SK-N-SH treated with all-trans-retinoic acid at 6 μM for 48 hours (cell line): ENCODE results near the gene SLC49A3.
"Not testable (repeated sequence)": the region's sequence is repeated elsewhere in the genome, so short reads cannot be mapped to it uniquely, and the experiment has no call there.

Source experiments
- ATAC-seq: fragments of 200-7000 bp; cut with Tn5 transposase; 3 replicates; pipeline ENCODE4 v1.9.1; 2020; ENCODE audit warnings: mild to moderate bottlenecking, moderate library complexity
- ARNTL ChIP-seq: fragments of 450-650 bp; formaldehyde crosslinking; IDR thresholded peaks from 2 replicates; pipeline ENCODE4 v1.5.0; 2020; ENCODE audit warnings: low read depth, mild to moderate bottlenecking, moderate library complexity, borderline replicate concordance
- BACH2 ChIP-seq: fragments of 250-450 bp; sonication (Bioruptor Pico); IDR thresholded peaks from 2 replicates; pipeline ENCODE4 v1.9.0; 2021; ENCODE audit warnings: mild to moderate bottlenecking, borderline replicate concordance
- CSDC2 ChIP-seq: fragments of 250-450 bp; sonication (Bioruptor Pico); IDR thresholded peaks from 2 replicates; pipeline ENCODE4 v1.5.0; 2020; ENCODE audit warnings: mild to moderate bottlenecking, moderate library complexity
- ESRRG ChIP-seq: fragments of 250-450 bp; sonication (Bioruptor Pico); IDR thresholded peaks from 2 replicates; pipeline ENCODE4 v1.6.1; 2021; ENCODE audit warnings: mild to moderate bottlenecking
- ISL1 ChIP-seq: fragments of 250-450 bp; sonication (Bioruptor Pico); IDR thresholded peaks from 2 replicates; pipeline ENCODE4 v2.1.2; 2022; ENCODE audit warnings: mild to moderate bottlenecking, moderate library complexity
- OSR1 ChIP-seq: fragments of 250-450 bp; sonication (Bioruptor Pico); IDR thresholded peaks from 2 replicates; pipeline ENCODE4 v1.8.0; 2022; ENCODE audit warnings: moderate library complexity, mild to moderate bottlenecking, inconsistent platforms
- PPARA ChIP-seq: fragments of 250-450 bp; sonication (Bioruptor Pico); IDR thresholded peaks from 2 replicates; pipeline ENCODE4 v1.5.0; 2020; ENCODE audit warnings: mild to moderate bottlenecking, borderline replicate concordance
- RARB ChIP-seq: fragments of 250-450 bp; sonication (Bioruptor Pico); IDR thresholded peaks from 2 replicates; pipeline ENCODE4 v1.8.0; 2021; ENCODE audit warnings: mild to moderate bottlenecking, moderate library complexity
- SNAI2 ChIP-seq: fragments of 250-450 bp; sonication (Bioruptor Pico); IDR thresholded peaks from 2 replicates; pipeline ENCODE4 v1.5.0; 2020; ENCODE audit warnings: mild to moderate bottlenecking, moderate library complexity
- TCF4 ChIP-seq: fragments of 250-450 bp; sonication (Bioruptor Pico); IDR thresholded peaks from 2 replicates; pipeline ENCODE4 v1.8.0; 2021; ENCODE audit warnings: mild to moderate bottlenecking, moderate library complexity, borderline replicate concordance
- TOX ChIP-seq: fragments of 250-450 bp; sonication (Bioruptor Pico); IDR thresholded peaks from 2 replicates; pipeline ENCODE4 v1.8.0; 2021; ENCODE audit warnings: mild to moderate bottlenecking, moderate library complexity, borderline replicate concordance
- ZC3H10 ChIP-seq: fragments of 250-450 bp; sonication (Bioruptor Pico); IDR thresholded peaks from 2 replicates; pipeline ENCODE4 v1.5.1; 2021; ENCODE audit warnings: mild to moderate bottlenecking, moderate library complexity
- ZNF565 ChIP-seq: fragments of 450-650 bp; formaldehyde crosslinking; conservative IDR thresholded peaks from 2 replicates; pipeline ENCODE4 v1.5.0; 2020; ENCODE audit warnings: low read depth, mild to moderate bottlenecking, moderate library complexity
- ZNF70 ChIP-seq: fragments of 450-650 bp; formaldehyde crosslinking; IDR thresholded peaks from 2 replicates; pipeline ENCODE4 v1.5.0; 2020; ENCODE audit warnings: mild to moderate bottlenecking, moderate library complexity
- ZNF8 ChIP-seq: fragments of 450-650 bp; formaldehyde crosslinking; IDR thresholded peaks from 2 replicates; pipeline ENCODE4 v1.5.0; 2020; ENCODE audit warnings: mild to moderate bottlenecking, moderate library complexity
- TF ChIP-seq, protein P1 (sequence below): fragments of 250-450 bp; sonication (Bioruptor Pico); IDR thresholded peaks from 2 replicates; pipeline ENCODE4 v1.5.1; 2021; ENCODE audit warnings: mild to moderate bottlenecking, moderate library complexity
- TF ChIP-seq, protein P2 (sequence below): fragments of 250-450 bp; sonication (Bioruptor Pico); IDR thresholded peaks from 2 replicates; pipeline ENCODE4 v1.5.0; 2020; ENCODE audit warnings: mild to moderate bottlenecking, moderate library complexity
- TF ChIP-seq, protein P3 (sequence below): fragments of 250-450 bp; sonication (Bioruptor Pico); IDR thresholded peaks from 2 replicates; pipeline ENCODE4 v1.8.0; 2021; ENCODE audit warnings: low read depth, mild to moderate bottlenecking, moderate library complexity, borderline replicate concordance
- TF ChIP-seq, protein P4 (sequence below): fragments of 250-450 bp; sonication (Bioruptor Pico); IDR thresholded peaks from 2 replicates; pipeline ENCODE4 v1.8.0; 2020; ENCODE audit warnings: mild to moderate bottlenecking, moderate library complexity, borderline replicate concordance
- TF ChIP-seq, protein P5 (sequence below): fragments of 250-450 bp; sonication (Bioruptor Pico); IDR thresholded peaks from 2 replicates; pipeline ENCODE4 v1.5.1; 2020; ENCODE audit warnings: low read depth, mild to moderate bottlenecking, moderate library complexity

The SLC49A3 gene

DNA sequence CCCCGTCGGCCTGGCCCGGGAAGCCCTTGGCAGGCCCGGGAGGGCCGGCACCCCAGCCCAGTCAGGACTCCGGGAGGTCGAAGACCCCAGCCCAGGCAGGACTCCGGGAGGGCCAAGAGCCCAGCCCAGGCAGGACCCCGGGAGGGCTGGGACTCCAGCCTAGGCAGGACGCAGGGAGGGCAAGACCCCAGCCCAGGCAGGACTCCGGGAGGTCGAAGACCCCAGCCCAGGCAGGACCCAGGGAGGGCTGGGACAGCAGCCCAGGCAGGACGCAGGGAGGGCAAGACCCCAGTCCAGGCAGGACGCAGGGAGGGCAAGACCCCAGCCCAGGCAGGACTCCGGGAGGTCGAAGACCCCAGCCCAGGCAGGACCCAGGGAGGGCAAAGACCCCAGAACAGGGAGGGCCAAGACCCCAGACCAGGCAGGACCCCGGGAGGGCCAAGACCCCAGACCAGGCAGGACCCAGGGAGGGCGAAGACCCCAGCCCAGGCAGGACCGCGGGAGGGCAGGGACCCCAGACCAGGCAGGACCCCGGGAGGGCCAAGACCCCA, 17.2 kb upstream of the SLC49A3 start:
- not testable (repeated sequence) for ATAC-seq

DNA sequence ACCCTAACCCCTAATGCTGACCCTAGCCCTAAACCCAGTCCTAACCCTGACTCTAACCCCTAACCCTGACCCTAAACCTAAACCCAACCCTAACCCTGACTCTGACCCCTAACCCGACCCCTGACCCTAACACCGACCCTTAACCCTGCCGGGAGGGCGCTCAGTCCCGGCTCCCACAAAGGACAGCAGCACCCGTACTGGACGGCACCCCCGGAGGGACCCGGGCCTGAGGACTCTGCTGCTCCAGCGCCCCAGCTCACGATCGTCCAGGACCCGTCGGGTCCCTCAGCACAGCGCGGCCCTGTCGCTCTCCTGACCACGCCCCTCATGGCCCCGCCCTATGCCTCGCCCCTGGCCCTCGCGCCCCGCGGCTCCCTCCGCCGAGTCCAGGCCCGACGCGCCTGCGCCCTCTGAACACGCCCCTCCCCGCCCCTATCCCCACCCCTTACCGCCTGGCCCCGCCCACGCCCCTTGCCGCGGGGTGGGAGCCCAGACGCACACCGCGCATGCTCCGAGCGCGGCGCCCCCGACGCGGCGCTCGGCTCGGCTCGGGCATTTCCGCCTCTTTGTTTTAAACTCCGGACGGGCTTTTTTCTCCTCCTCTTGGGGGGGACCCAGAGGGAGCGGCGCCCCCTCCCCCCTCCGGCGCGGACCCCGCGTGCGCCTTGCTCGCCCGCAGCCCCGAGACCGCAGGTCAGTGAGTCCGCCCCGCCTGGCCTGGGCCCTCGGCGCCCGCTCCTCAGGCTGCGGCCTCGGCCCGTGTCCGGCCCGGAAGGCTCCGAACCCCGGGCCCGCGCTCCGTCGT, 16.5 kb upstream of the SLC49A3 start, which contains the start of gene PCGF3:
PCGF3 (plus strand) TSS at position 555 of the 805 bp plus-strand sequence. CDS start 27,849 bp downstream, outside the sequence.
- peak; percentile 96 for ATAC-seq
- no peak for TF ChIP-seq BACH2 (CRISPR knock-in tag)
- TF ChIP-seq, protein P1, sequence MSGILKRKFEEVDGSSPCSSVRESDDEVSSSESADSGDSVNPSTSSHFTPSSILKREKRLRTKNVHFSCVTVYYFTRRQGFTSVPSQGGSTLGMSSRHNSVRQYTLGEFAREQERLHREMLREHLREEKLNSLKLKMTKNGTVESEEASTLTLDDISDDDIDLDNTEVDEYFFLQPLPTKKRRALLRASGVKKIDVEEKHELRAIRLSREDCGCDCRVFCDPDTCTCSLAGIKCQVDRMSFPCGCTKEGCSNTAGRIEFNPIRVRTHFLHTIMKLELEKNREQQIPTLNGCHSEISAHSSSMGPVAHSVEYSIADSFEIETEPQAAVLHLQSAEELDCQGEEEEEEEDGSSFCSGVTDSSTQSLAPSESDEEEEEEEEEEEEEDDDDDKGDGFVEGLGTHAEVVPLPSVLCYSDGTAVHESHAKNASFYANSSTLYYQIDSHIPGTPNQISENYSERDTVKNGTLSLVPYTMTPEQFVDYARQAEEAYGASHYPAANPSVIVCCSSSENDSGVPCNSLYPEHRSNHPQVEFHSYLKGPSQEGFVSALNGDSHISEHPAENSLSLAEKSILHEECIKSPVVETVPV (CRISPR knock-in tag) = no peak
- TF ChIP-seq, protein P2, sequence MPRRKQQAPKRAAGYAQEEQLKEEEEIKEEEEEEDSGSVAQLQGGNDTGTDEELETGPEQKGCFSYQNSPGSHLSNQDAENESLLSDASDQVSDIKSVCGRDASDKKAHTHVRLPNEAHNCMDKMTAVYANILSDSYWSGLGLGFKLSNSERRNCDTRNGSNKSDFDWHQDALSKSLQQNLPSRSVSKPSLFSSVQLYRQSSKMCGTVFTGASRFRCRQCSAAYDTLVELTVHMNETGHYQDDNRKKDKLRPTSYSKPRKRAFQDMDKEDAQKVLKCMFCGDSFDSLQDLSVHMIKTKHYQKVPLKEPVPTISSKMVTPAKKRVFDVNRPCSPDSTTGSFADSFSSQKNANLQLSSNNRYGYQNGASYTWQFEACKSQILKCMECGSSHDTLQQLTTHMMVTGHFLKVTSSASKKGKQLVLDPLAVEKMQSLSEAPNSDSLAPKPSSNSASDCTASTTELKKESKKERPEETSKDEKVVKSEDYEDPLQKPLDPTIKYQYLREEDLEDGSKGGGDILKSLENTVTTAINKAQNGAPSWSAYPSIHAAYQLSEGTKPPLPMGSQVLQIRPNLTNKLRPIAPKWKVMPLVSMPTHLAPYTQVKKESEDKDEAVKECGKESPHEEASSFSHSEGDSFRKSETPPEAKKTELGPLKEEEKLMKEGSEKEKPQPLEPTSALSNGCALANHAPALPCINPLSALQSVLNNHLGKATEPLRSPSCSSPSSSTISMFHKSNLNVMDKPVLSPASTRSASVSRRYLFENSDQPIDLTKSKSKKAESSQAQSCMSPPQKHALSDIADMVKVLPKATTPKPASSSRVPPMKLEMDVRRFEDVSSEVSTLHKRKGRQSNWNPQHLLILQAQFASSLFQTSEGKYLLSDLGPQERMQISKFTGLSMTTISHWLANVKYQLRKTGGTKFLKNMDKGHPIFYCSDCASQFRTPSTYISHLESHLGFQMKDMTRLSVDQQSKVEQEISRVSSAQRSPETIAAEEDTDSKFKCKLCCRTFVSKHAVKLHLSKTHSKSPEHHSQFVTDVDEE (CRISPR knock-in tag) = no peak
- no peak for TF ChIP-seq PPARA (CRISPR knock-in tag)
- TF ChIP-seq ZNF70 (CRISPR knock-in tag) = no peak
- TF ChIP-seq TOX (CRISPR knock-in tag) = no peak
- TF ChIP-seq, protein P3, sequence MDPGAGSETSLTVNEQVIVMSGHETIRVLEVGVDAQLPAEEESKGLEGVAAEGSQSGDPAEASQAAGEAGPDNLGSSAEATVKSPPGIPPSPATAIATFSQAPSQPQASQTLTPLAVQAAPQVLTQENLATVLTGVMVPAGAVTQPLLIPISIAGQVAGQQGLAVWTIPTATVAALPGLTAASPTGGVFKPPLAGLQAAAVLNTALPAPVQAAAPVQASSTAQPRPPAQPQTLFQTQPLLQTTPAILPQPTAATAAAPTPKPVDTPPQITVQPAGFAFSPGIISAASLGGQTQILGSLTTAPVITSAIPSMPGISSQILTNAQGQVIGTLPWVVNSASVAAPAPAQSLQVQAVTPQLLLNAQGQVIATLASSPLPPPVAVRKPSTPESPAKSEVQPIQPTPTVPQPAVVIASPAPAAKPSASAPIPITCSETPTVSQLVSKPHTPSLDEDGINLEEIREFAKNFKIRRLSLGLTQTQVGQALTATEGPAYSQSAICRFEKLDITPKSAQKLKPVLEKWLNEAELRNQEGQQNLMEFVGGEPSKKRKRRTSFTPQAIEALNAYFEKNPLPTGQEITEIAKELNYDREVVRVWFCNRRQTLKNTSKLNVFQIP = no peak
- TF ChIP-seq ZC3H10 (CRISPR knock-in tag) = no peak
- TF ChIP-seq, protein P4, sequence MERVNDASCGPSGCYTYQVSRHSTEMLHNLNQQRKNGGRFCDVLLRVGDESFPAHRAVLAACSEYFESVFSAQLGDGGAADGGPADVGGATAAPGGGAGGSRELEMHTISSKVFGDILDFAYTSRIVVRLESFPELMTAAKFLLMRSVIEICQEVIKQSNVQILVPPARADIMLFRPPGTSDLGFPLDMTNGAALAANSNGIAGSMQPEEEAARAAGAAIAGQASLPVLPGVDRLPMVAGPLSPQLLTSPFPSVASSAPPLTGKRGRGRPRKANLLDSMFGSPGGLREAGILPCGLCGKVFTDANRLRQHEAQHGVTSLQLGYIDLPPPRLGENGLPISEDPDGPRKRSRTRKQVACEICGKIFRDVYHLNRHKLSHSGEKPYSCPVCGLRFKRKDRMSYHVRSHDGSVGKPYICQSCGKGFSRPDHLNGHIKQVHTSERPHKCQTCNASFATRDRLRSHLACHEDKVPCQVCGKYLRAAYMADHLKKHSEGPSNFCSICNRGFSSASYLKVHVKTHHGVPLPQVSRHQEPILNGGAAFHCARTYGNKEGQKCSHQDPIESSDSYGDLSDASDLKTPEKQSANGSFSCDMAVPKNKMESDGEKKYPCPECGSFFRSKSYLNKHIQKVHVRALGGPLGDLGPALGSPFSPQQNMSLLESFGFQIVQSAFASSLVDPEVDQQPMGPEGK (CRISPR knock-in tag) = no peak
- TF ChIP-seq TCF4 = no peak
- no peak for TF ChIP-seq ZNF565 (CRISPR knock-in tag)
- no peak for TF ChIP-seq SNAI2 (CRISPR knock-in tag)
- TF ChIP-seq ISL1 (CRISPR knock-in tag) = no peak
- no peak for TF ChIP-seq ARNTL (CRISPR knock-in tag)
- no peak for TF ChIP-seq OSR1
- TF ChIP-seq ESRRG = no peak
- TF ChIP-seq CSDC2 (CRISPR knock-in tag) = no peak

DNA sequence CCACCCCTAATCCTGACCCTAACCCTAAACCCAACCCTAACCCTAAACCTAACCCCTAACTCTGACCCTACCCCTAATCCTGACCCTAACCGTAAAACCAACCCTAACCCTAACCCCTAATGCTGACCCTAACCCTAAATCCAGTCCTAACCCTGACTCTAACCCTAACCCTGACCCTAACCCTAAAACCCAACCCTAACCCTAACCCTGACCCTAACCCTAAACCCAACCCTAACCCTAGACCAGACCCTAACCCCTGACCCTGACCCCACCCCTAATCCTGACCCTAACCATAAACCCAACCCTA, 16.0 kb upstream of the SLC49A3 start:
- TF ChIP-seq, protein P5, sequence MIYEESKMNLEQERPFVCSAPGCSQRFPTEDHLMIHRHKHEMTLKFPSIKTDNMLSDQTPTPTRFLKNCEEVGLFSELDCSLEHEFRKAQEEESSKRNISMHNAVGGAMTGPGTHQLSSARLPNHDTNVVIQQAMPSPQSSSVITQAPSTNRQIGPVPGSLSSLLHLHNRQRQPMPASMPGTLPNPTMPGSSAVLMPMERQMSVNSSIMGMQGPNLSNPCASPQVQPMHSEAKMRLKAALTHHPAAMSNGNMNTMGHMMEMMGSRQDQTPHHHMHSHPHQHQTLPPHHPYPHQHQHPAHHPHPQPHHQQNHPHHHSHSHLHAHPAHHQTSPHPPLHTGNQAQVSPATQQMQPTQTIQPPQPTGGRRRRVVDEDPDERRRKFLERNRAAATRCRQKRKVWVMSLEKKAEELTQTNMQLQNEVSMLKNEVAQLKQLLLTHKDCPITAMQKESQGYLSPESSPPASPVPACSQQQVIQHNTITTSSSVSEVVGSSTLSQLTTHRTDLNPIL (CRISPR knock-in tag) = no peak
- TF ChIP-seq ZC3H10 (CRISPR knock-in tag) = no peak
- TF ChIP-seq ZNF70 (CRISPR knock-in tag) = no peak
- no peak for TF ChIP-seq RARB (CRISPR knock-in tag)
- TF ChIP-seq ZNF8 (CRISPR knock-in tag) = no peak
- TF ChIP-seq PPARA (CRISPR knock-in tag) = no peak
- no peak for ATAC-seq
